NCI-H146 (cell line): ENCODE measurements around the gene CD48.

Experiments
- DNase-seq: peaks from one replicate; lab custom pipeline; 2025; lab: John Stamatoyannopoulos, UW

Gene CD48

GRCh38 chr1:160651433-160652064 lies 60.1 kb downstream of the CD48 start:
- no peak for DNase-seq

DNA sequence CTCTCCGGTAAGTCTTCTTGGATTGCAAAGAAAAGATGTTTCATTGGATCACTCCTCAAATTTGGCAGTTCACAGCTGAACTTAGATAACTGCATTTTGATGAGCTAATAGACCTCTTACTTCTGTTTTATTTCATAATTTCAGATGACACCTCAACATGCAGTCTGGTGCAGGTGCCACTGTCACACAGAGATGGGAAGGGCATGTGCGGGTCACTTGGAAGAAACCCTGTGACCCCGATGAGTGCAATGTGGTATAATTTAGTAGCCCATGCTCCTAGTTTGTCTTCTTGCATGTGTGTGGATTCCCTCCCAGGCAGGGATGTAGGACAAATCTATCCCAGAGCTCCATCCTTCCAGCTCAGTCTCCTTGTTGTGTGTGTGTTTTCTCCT lies 64.3 kb downstream of the CD48 start:
- no peak for DNase-seq

- DNase-seq, result no peak
Observed at GRCh38 chr1:160646711-160647328, 64.8 kb downstream of the CD48 start, which contains the start of gene SLAMF1. SLAMF1 (minus strand) TSS chr1:160647044; CDS start chr1:160646945, 99 bp downstream.

- no peak for DNase-seq
Observed at GRCh38 chr1:160646180-160646579, 65.4 kb downstream of the CD48 start.

DNA sequence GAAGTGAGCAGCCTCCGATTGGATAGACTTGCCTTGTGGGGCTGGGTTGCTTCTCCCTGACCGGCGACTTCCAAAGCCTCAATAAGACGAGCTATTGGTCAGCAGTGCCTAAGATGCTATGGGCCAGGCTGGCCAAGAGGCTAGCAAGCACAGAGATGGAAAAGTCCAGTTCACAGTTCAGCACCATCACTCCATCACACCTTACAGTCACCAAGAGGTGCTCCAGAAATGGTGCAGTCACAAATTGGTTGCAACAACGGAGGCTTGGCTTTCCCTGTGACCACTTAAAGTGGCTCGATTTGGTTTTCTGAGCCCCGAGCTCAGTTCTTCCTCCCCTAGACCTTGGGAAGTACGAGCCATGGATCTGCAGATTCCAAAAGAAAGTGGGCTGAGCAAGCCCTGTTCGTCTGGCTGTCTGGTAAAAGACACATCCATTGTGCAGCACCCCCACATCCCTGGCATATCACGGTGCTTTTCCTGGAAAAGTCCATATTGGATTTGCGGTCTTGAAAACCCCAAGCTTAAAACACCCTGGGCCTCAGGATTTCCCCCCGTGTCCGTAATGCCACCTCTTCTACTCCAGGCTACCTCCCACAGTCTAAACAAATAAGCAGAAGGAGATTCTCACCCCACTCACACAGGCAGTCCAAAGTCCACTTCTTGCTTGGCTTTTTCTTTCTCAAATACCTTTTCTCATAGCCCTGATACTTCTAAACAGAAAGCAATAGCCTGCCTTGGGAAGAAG lies 66.1 kb downstream of the CD48 start:
- no peak for DNase-seq

DNA sequence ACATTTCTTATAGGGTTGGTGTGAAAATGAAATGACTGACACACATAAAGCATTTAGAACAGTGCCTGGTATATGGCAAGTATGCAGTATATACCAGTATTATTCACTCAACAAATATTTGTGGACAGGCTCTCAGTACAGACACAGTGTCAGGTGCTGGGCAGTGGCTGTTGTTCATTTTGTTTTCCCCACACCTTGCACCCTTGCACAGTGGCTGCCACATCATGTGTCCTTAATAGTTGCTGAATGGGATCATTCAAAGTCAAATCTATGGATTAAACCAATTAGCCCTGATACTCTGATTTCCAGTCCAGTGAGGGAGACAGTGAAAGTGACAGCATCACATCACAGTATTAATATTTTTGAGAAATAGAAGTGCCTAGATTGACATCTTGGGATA lies 67.2 kb downstream of the CD48 start:
- no peak for DNase-seq

GRCh38 chr1:160643138-160643537 lies 68.5 kb downstream of the CD48 start:
- DNase-seq, result no peak

DNA sequence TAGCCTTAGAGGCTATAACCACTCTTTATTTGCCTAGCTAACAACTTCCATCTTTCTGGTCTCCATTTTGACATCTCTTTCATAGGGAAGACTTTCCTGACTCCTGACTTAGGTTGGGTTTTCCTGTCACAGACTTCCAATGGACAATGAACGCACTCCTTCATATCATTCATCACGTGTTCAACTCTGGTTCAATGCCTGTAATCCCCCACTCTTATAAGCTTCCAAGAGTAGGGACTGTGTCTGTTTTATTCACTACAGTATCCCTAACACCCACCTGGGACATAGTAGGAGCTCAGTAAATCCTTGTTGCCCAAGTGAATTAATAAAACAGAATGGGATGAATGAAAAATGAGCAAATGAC lies 69.4 kb downstream of the CD48 start:
- no peak for DNase-seq

- DNase-seq, result no peak
Observed at GRCh38 chr1:160641323-160642280, 70.0 kb downstream of the CD48 start.

DNA sequence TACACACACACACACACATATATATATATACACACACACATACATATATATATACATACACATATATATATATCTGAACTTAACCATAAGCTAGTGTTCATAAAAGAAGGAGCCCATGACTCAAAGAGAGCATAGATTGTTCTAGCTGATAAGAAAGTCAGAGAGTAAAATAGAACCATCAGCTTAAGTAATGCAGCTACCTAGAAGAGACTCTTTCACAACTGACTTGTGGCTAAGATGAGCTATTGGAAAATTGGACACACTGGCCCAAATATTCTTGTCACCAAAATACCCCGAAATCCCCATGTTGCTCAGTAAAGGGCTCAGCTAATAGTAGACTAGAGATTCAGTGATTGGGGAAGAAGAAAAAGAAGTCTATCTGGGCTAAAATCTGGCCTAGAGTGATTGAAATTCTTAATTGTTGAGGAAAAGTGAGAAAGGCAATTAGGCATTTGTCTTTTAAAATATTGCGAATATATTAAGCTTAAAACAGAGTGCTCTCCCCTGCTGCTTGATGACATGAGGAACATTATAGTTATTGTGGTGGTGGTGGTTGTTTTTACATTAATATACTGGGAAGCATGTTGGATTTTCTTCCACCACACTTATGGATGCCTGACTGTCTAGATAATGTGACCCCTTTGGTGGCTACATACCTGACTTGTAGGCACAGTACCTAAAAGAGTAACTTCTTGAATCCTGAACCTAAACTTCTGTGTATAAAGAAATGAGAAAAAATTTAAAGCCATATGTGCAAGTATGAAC lies 71.1 kb downstream of the CD48 start:
- no peak for DNase-seq

- no peak for DNase-seq
Observed at GRCh38 chr1:160639652-160640051, 72.0 kb downstream of the CD48 start.

GRCh38 chr1:160638926-160639325 lies 72.7 kb downstream of the CD48 start:
- DNase-seq, result no peak

DNA sequence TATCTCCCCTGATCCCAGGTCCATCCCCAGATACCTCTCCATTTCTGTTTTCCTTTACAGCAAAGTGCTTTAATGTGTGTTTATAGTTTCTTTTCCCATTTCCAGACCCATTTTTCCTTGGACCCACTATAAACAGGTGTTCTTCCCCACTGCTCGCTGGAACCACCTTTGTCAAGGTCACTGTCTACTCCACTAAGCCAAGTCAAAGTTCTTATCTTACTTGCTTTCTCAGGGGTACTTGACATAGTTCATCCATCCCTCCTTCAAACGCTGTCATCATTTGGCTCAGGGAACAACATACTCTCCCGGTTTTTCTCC lies 73.1 kb downstream of the CD48 start:
- DNase-seq, result no peak

DNA sequence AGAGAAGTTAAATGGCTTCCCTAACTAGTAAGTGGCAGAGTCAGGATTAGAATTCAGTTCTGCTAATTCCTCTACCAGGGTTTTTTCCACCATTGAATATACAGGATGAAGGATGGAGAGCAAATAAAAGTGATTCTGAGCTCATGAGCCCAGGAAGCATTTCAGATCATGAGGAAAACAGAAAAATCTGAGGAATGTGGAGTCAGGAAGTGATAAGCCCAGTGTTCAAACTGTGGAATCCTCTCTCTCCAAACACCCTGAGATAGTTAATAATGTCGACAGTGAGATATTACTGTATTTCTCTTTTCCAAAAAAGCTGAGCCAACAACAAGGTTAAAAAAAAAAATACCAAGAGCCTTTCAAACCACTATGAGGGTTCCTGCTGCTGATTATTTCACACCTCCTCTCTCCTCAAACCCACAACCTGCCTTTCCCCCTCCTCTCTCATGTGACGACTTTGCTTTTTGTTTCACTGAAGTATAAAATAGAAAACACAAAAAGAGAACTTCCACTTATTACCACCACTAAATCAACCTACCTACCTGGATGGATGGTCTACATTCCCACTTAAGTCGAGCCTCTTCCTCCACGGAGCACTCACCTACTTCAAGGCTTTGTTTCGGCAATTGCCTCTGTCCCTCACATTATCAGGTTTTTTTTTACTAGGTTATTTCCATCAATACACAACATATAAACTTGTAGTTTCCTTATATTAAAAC lies 73.6 kb downstream of the CD48 start:
- DNase-seq, result no peak

DNA sequence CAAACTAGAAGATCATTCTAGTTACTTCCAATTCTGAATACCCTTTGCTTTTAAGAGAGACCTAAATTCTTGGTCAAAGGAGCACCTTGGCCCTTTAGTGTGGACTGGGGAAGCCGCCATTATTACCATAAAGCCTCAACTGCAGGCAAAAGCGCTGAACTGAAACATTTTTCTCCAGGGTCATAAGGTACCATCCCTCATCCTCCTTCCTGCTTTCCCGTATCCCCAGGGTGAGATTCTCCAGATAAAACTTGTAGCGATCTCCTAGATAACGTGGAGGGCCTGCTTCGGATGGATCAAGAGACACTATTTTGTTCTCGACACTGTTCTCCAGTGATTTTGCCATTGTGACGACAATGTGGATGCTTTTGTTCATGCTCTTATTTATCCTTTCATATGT lies 74.6 kb downstream of the CD48 start:
- DNase-seq, result no peak

DNA sequence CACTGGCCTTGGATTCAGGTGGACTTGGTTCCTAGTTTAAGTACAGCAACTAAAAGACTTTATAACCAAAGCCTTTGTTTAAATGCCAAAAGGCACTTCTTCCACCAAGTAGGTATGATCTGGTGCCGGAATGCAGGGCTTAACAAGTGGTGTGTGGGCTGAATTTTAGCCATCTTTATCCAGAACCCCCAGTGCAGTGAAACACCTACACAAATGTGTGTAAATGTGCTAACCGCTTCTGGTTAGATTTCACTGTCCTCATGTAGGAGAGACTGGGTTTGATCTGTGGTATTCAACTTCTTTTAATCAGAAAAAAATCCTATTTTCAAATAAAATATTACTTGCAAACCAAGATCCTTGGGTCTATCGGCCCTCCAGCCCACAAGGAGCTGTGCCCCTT lies 75.1 kb downstream of the CD48 start:
- no peak for DNase-seq

DNA sequence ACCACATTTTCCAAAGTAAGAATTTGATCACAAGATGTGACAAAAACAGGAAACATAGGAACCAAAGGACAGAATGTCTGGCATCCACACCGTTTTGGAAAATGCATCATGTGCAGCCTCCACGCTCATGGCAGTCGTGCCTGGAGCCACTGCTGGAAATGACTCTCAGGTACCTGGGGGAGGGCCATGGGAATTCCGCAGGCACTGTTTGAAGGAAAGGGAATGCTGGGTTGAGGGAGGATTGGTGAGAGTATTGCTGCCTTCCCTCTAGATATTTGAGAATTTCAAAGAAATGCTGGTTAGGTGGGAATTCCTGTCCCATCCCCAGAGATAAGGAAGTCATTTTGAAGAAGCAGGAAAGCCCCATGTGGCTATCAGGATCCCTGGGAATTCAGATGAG lies 75.5 kb downstream of the CD48 start:
- DNase-seq, result no peak

- no peak for DNase-seq
Observed at GRCh38 chr1:160634543-160635491, 76.8 kb downstream of the CD48 start.

DNA sequence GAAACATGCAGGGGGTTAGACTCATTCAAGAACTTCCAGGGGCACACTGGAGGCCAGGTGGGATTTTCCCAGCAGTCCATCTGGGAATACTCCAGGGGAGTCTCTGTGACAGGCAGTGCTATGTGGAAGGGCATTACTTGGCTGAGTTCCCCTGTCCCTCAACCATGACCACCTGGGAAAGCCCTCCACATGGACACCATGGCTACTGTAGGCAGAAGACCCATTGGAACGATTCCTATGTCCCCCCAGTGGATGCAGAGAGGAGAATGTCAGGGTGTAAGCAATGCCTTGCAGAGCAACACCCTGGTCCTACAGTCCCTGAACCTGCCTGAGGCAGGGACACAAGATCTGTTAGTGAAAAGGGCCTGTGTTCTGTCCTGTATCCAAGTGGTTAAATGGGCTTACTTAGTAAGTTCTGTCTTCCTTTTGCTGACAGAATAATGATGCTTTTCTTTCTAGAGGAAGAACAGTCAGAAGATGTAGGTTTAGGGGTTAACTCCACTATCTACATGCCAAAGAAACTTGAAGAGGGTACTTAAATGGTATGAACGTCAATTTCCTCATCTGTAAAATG lies 78.2 kb downstream of the CD48 start:
- DNase-seq, result no peak
